LNCAP (cell line): ENCODE results near the gene PTPN9.

ENCODE experiments used
- CTCF ChIP-seq: fragments of 450-650 bp; IDR thresholded peaks from 2 replicates; pipeline ENCODE4 v1.5.1; 2017; ENCODE audit warnings: mild to moderate bottlenecking

Gene PTPN9

GRCh38 chr15:75479670-75480069, 99.4 kb downstream of the PTPN9 start:
- TF ChIP-seq CTCF = no peak

- TF ChIP-seq CTCF = no peak
Observed at GRCh38 chr15:75468913-75469598, 110.1 kb downstream of the PTPN9 start.

GRCh38 chr15:75460646-75461045, 118.5 kb downstream of the PTPN9 start:
- no peak for TF ChIP-seq CTCF

GRCh38 chr15:75459581-75459980, 119.5 kb downstream of the PTPN9 start:
- no peak for TF ChIP-seq CTCF

- no peak for TF ChIP-seq CTCF
Observed at GRCh38 chr15:75456710-75457109, 122.4 kb downstream of the PTPN9 start.

GRCh38 chr15:75455982-75456531, 123.1 kb downstream of the PTPN9 start:
- TF ChIP-seq CTCF = no peak

- TF ChIP-seq CTCF = no peak
Observed at GRCh38 chr15:75455424-75455981, 123.6 kb downstream of the PTPN9 start.
